Measurements from ENCODE around the gene POLR2E. TPM values are rescaled to one million over a fixed set of nuclear protein-coding genes. Genes with fewer than 3 reads are reported as not detected.

The POLR2E gene
- total RNA-seq, 1 experiment from 2014 or later = 279 TPM

GRCh38 chr19:1107661-1108261 is 12.6 kb upstream of the POLR2E start:
- intact Hi-C loops (cut with micrococcal nuclease; ENCODE audit: unreplicated experiment) = no loop called here
- no peak for DNase-seq (ENCODE audit: low read depth, low spot score)
- Histone ChIP-seq H3K4me3 (ENCODE audit: low read depth in 2 of 2, low read length in 2 of 2) (no peak overlapping the region), H3K36me3 (ENCODE audit: control insufficient read depth, insufficient read depth, low read length) (no peaks in the 10 kb centered on the region; the same call in 1 of the 2 replicates), H3K4me1 (ENCODE audit: control insufficient read depth, insufficient read depth, low read length) (peaks cover 34% of the 10 kb centered on the region), H3K9me3 (ENCODE audit: control insufficient read depth, insufficient read depth, low read depth, low read length) (no peaks in the 10 kb centered on the region), H3K27ac (ENCODE audit: low read length) (peak overlapping the region; percentile 83), H3K27me3 (ENCODE audit: control insufficient read depth, insufficient read depth, low read length) (no peaks in the 10 kb centered on the region)
- POLR2A ChIA-PET = interaction anchor here (0.6 kb wide), 2 partner anchors 65 to 85 kb away, joined by 4 read pairs; no protein-coding TSS in a partner anchor
- ATAC-seq = peak; percentile 9
- peak; percentile 61 for TF ChIP-seq POLR2AphosphoS5 (IDR thresholded peaks at IDR 0.05; ENCODE audit: low read depth, low read length)
- no peak for TF ChIP-seq SIN3A (IDR thresholded peaks at IDR 0.05; ENCODE audit: borderline replicate concordance, insufficient read depth, low read depth, low read length)
- 0 out of 2 replicates have a peak, but pooled peaks have one; percentile 9 for TF ChIP-seq TCF7L2 (IDR thresholded peaks at IDR 0.05; ENCODE audit: low read depth, low read length)
- in situ Hi-C loops (cut with HindIII; ENCODE audit: low pct_unique_long_range_greater_than_20kb, low sequenced_read_pairs) = no loop called here
- CTCF ChIA-PET = no interaction called here
- no TSS peak for BruUV-seq (replicated peaks)

GRCh38 chr19:1106841-1107660 is 11.9 kb upstream of the POLR2E start:
- intact Hi-C loops (cut with micrococcal nuclease; ENCODE audit: unreplicated experiment) (no loop called here), in situ Hi-C loops (cut with HindIII; ENCODE audit: low pct_unique_long_range_greater_than_20kb, low sequenced_read_pairs) (no loop called here)
- no peak for TF ChIP-seq TCF7L2 (IDR thresholded peaks at IDR 0.05; ENCODE audit: low read depth, low read length)
- no peak for TF ChIP-seq POLR2AphosphoS5 (IDR thresholded peaks at IDR 0.05; ENCODE audit: low read depth, low read length)
- peak; percentile 60 for TF ChIP-seq CTCF (IDR thresholded peaks at IDR 0.05)
- CTCF ChIA-PET = interaction anchor here (0.5 kb wide), 1 partner anchor 138 kb away, joined by 3 read pairs; no protein-coding TSS in a partner anchor
- Histone ChIP-seq H3K27ac (ENCODE audit: low read length) (peak overlapping the region; percentile 83), H3K4me1 (ENCODE audit: control insufficient read depth, insufficient read depth, low read length) (peaks cover 38% of the 10 kb centered on the region), H3K27me3 (ENCODE audit: control insufficient read depth, insufficient read depth, low read length) (no peaks in the 10 kb centered on the region), H3K36me3 (ENCODE audit: control insufficient read depth, insufficient read depth, low read length) (no peaks in the 10 kb centered on the region; the same call in 1 of the 2 replicates), H3K4me3 (ENCODE audit: low read depth in 2 of 2, low read length in 2 of 2) (no peak overlapping the region; a peak in 1 of 4 replicates), H3K9me3 (ENCODE audit: control insufficient read depth, insufficient read depth, low read depth, low read length) (no peaks in the 10 kb centered on the region)
- POLR2A ChIA-PET = interaction anchor here (0.6 kb wide), 1 partner anchor 65 kb away, joined by 4 read pairs; no protein-coding TSS in a partner anchor
- no peak for DNase-seq (ENCODE audit: low read depth, low spot score)
- BruUV-seq (replicated peaks) = no TSS peak
- ATAC-seq = peak; percentile 39

- no peaks in the 10 kb centered on the region for H3K9me3 ChIP-seq (ENCODE audit: control insufficient read depth, insufficient read depth, low read depth, low read length)
- H3K4me3 ChIP-seq (ENCODE audit: low read depth in 2 of 2, low read length in 2 of 2) = peak overlapping the region; percentile 58 to 62
- intact Hi-C loops (cut with micrococcal nuclease; ENCODE audit: unreplicated experiment) (no loop called here), in situ Hi-C loops (cut with HindIII; ENCODE audit: low pct_unique_long_range_greater_than_20kb, low sequenced_read_pairs) (no loop called here)
- no TSS peak for BruUV-seq (replicated peaks)
- 0 out of 2 replicates have a peak, but pooled peaks have one; percentile 46 for TF ChIP-seq SIN3A (IDR thresholded peaks at IDR 0.05; ENCODE audit: borderline replicate concordance, insufficient read depth, low read depth, low read length)
- TF ChIP-seq POLR2AphosphoS5 (IDR thresholded peaks at IDR 0.05; ENCODE audit: low read depth, low read length) = peak; percentile 49
- TF ChIP-seq REST (IDR thresholded peaks at IDR 0.05; ENCODE audit: insufficient read depth in 1 of 2, low read depth in 2 of 2, low read length in 1 of 2) = no peak
- ATAC-seq (no peak), DNase-seq (ENCODE audit: low read depth, low spot score) (no peak)
- H3K36me3 ChIP-seq (ENCODE audit: control insufficient read depth, insufficient read depth, low read length) = no peaks in the 10 kb centered on the region; the same call in 1 of the 2 replicates
- no peaks in the 10 kb centered on the region for H3K27me3 ChIP-seq (ENCODE audit: control insufficient read depth, insufficient read depth, low read length)
- POLR2A ChIA-PET = interaction anchor here (0.6 kb wide), 2 partner anchors 19 to 91 kb away, joined by 3 read pairs; no protein-coding TSS in a partner anchor
- H3K4me1 ChIP-seq (ENCODE audit: control insufficient read depth, insufficient read depth, low read length) = peaks cover 43% of the 10 kb centered on the region
- peak overlapping the region; percentile 83 for H3K27ac ChIP-seq (ENCODE audit: low read length)
- CTCF ChIA-PET = interaction anchor here (0.5 to 0.6 kb wide), 2 partner anchors 87 to 138 kb away, joined by 3 read pairs; no protein-coding TSS in a partner anchor
Measured at GRCh38 chr19:1105873-1106840, 11.0 kb upstream of the POLR2E start.

Data from Panc1 (cell line).